ENCODE results near the gene BAIAP2. TPM values are rescaled to one million over a fixed set of nuclear protein-coding genes. Genes with fewer than 3 reads are reported as not detected.
"Not testable (repeated sequence)": the region's sequence is repeated elsewhere in the genome, so short reads cannot be mapped to it uniquely, and the experiment has no call there.

The BAIAP2 gene
- polyA plus RNA-seq, 4 donors, result 37.8 to 51.1 (median 44.0) TPM

- DNase-seq (ENCODE audit: low read depth in 4 of 4, low spot score in 3 of 4), result no peak
Observed at GRCh38 chr17:81065500-81065899, 30.5 kb downstream of the BAIAP2 start.

DNA sequence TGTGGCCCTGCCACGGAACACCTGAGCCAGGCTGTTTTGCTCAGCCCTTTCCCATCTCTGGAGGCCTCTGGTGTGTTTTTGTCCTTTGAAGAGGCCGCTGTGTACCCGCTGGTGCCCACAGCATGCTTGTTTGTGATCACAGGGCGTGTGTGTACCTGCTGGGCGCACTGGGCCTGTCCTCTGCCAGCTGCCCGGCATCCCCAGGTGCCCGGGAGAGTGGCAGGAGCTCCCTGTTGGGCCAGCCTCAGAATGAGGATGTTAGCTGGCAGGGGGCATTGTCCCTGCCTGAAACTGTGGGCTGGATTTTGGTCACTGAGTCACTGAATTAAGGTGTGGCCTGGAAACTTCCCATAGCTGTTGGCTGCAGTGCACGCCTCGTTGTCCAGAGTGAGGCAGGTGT, 31.1 kb downstream of the BAIAP2 start:
- DNase-seq (ENCODE audit: low read depth in 4 of 4, low spot score in 3 of 4), result no peak

DNA sequence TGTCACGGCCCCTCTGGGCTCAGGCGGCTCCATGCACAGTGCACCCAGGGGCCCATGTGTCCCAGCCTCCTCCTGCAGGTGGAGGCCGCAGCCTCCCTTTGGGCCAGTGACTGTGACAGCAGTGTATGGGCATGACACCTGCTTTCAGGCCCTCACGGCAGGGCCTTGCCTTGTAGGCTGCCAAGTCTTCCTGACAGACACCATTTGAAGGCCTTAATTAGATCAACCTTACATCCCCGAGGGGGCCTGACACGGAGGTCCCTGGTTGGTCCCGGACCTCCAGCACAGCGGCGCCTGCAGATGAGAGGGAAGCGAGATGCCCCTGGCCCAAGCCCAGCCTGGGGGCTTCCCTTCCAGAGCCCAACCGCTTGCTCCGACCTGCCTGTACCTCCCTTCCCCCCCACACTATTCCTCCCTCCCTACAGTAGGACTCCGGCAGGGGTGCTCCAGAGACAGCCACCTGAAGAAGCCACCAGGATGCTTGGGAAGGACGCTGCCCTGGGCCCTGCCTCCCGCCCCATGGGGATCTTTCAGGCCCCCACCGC, 31.9 kb downstream of the BAIAP2 start:
- no peak for DNase-seq (ENCODE audit: low read depth in 4 of 4, low spot score in 3 of 4)

GRCh38 chr17:81067391-81067811, 32.5 kb downstream of the BAIAP2 start:
- DNase-seq (ENCODE audit: low read depth in 4 of 4, low spot score in 3 of 4), result no peak

DNA sequence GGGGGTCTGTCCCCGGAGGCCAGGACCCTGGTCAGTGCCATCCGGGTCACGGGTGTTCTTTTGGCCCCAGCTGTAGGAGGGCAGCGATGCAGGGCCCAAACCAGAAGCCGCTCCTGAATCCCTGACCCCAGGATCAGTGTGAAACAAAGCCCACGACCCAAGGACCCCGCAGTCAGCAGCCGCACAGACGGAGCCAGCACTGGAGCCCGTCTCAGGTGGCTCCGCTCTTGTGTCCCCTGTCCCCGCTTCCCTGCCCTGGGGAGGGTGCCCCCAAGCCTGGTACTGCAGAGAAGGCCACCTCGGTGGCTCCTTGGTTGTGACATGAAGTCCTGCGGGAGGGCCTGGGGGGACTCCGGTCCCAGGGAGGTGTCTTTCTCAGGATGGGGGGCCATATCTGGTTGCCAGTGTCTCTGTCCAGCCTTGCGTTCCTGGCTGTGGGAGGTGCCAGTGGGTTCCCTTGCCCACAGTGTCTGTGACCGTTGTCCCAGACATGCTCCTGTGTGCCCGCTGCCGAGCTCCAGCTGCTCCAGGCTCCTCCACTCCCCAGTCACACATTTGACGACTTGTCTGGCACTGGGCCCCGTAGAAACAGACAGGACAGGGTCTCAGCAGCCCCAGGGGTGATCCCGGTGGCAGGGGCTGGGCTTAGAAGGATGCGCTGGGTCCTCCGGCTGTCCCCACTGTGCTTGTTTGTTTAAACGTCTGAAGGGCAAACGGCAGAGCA, 33.6 kb downstream of the BAIAP2 start:
- DNase-seq (ENCODE audit: low read depth in 4 of 4, low spot score in 3 of 4), result no peak

DNA sequence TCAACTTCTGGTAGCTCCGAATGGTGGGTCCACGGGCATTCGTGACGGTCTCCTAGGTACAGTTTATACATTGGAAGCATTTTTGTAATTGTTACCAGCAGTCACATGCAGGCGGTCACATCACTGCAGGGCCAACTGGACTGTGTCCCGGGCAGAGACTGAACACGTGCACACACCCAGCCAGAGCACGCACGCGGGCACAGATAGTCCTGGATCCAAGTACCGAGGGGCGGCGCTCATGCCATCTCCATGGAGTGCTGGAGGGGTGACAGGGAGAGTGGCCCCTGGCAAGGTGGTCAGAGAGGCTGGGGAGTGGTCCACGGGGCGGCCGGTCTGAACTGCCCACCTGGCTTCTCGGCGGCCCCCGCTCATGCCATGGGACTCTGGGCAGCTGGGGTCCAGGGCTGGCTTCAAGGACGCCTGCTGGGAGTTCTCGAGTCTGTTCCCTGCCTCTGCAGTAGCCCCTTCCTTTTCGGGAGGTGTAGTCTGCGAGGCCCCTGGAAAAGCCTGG, 34.2 kb downstream of the BAIAP2 start:
- no peak for DNase-seq (ENCODE audit: low read depth in 4 of 4, low spot score in 3 of 4)

GRCh38 chr17:81070541-81071246, 35.7 kb downstream of the BAIAP2 start:
- no peak for DNase-seq (ENCODE audit: low read depth in 4 of 4, low spot score in 3 of 4)

DNA sequence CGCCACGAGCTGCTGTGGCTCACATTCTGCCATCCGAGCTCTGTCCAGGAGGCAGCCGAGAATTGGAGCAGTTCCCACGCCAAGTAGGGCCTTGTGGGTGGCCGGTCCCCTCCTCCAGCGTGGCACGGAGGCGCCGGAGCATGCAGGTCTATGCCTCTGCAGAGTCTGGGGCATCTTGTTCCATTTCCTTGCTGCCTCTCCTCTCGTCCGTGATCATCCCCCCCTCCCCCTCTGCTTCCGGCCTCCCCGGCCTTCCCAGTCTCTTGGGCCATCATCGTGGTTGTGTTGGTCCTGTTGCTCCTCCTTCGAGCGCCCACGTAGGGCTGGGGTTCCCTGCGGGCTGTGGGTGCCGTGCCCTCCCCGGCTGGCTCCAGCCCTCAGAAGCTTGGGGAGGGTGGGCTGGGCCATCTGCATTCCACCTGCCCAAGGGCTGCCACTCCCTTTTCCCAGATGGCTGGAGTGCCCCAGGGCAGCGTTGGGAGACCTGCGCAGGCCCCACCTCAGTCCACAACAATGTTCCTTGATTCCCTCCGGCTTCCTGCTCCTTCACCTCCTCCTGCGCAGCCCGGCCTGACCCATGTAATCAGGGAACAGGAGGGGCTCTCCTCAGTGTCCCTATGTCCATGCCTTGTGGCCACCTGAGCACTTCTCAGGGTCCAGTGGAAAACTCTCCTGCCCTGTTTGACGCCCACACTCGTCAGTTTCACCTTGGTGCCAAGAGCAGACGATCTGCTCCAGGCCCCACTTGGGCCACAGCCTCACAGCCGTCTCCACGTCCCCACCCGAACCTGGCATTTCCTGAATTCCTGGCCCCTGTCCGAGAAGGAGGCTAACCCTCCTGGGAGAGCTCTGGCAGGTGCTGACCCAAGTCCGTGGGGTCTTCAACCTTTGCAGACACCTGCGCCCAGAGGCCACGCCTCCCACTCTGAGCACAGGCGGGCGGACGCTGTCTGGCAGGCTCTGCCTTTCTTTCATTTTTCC, 37.1 kb downstream of the BAIAP2 start:
- DNase-seq (ENCODE audit: low read depth in 4 of 4, low spot score in 3 of 4), result no peak

DNA sequence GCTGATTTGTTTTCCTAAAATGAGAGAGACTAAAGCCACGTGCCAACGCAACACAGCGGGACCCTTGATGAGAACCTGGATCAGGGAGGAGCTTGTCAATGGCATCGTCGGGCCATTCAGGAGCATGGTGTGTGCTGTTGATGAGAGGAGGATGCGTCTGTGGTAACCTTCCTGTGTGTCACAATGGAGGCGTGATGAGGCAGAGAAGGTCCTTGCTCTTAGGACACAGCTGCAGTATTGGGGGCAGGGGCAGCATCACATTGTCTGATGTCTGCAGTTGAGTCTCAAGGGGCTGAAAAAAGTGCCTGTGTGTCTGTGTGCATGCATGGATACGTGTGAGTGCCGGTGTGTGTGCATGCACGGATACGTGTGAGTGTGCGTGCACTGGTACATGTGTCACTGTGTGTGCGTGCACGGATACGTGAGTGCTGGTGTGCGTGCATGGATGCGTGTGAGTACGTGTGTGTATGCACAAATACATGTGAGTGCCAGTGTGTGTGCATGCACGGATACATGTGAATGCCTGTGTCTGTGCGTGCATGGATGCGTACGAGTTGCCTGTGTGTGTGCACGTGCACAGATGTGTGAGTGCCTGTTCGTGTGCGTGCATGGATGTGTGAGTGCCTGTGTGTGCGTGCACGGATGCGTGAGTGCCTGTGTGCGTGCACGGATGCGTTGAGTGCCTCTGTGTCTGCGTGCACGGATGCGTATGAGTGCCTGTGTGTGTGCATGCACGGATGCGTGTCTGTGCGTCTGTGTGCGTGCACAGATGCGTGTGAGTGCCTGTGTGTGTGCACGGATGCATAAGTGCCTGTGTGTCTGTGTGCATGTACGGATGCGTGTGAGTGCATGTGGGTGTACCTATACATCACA, 39.3 kb downstream of the BAIAP2 start:
- no peak for DNase-seq (ENCODE audit: low read depth in 4 of 4, low spot score in 3 of 4)

GRCh38 chr17:81074875-81075274, 39.9 kb downstream of the BAIAP2 start:
- no peak for DNase-seq (ENCODE audit: low read depth in 4 of 4, low spot score in 3 of 4)

DNA sequence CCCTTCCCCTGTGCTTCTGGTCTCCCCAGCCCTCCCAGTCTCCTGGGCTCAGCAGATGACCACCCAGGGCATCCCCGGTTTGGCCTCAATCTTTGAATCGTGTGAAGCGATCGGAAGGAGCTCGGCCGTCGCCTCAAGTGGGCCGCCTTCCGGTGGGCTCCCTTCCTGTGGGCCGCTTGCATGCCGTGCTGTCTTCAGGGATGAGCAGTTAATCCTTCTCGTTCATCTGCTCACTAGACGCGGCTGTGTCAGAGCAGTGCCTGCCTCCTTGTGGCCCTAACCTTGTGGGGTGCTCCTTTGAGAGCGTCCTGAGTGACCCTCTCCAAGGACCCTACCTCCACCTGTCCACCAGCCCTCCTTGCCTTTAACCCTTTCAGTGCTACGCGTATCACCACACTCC, 40.4 kb downstream of the BAIAP2 start:
- DNase-seq (ENCODE audit: low read depth in 4 of 4, low spot score in 3 of 4), result no peak

GRCh38 chr17:81076141-81076679, 41.3 kb downstream of the BAIAP2 start:
- DNase-seq (ENCODE audit: low read depth in 4 of 4, low spot score in 3 of 4), result no peak

DNA sequence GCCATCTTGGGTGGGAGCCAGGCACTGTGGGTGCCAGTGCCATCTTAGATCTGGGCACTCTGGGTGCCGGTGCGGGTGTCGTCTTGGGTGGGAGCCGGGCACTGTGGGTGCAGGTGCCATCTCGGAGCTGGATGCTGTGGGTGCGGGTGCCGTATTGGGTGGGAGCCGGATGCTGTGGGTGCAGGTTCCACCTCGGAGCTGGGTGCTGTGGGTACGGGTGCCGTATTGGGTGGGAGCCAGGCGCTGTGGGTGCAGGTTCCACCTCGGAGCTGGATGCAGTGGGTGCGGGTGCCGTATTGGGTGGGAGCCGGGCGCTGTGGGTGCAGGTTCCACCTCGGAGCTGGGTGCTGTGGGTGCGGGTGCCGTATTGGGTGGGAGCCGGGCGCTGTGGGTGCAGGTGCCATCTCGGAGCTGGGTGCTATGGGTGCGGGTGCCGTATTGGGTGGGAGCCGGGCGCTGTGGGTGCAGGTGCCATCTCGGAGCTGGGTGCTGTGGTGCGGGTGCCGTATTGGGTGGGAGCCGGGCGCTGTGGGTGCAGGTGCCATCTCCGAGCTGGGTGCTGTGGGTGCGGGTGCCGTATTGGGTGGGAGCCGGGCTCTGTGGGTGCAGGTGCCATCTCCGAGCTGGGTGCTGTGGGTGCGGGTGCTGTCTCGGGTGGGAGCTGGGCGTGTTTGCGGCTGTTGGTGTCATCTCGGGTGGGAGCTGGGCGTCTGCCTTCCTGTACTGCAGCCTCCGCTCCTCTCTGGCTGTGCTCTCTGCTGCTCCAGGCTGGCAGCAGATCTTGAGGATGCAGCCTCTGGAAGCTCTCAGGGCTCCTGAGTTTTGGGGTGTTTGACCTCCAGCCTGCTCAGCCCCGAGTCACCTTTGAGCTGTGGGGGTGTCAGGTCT, 43.3 kb downstream of the BAIAP2 start:
- DNase-seq (ENCODE audit: low read depth in 4 of 4, low spot score in 3 of 4), result not testable (repeated sequence)

GRCh38 chr17:81080019-81080418, 45.1 kb downstream of the BAIAP2 start:
- no peak for DNase-seq (ENCODE audit: low read depth in 4 of 4, low spot score in 3 of 4)

DNA sequence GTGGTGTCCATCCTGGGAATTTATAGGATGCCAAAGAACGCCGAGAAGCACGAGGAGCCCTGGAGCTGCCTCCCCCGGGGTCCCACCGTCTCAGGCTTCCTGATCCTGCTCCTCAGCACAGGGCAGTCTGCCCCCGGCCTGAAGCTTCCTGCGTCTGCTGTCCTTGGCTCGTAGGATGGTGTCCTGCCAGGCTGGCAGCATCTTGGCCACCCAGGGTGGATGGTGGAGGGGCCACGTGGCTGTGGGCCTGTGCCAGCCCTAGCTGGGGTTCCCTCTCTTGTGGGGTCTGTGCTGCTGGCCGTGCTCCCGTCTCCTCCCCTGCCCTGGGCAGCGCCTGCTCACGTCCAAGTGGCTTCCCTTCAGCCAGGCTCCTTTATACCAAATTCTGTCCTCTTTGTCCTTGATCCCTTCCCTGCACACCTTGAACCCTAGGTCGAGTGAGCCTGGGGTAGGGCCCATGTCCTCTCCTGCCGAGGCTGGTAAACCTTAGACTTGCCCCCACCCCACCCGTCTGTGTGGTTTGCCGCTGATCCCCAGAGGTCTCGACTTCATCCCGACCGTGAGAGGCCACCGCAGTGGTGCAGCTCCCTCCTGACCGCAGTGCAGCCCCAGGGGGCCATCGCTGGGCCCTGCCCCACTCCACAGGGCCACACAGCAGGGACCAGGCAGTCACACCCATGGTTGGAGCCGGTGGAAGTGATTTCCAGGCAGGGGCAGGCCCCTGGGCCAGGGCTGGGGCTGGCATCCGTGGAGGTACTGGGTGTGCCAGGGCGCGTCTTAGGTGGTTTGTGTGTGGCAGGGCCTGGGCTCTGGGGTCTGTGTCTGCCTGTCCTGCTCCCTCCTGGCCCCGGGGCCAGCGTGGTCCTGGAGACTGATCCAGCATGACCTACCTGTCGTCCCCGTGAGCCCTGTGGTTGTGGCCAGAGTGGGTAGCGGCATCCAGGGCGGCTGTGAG, 46.5 kb downstream of the BAIAP2 start:
- DNase-seq (ENCODE audit: low read depth in 4 of 4, low spot score in 3 of 4), result no peak

- DNase-seq (ENCODE audit: low read depth in 4 of 4, low spot score in 3 of 4), result no peak
Observed at GRCh38 chr17:81082177-81083073, 47.5 kb downstream of the BAIAP2 start.

Measured in right renal pelvis (tissue), 4 donors.